SW480 (cell line): ENCODE measurements around the gene TSPAN9.
A peak's percentile ranks its signal among the peaks of the same experiment; 100 is the strongest.

Experiments
- DNase-seq: peaks from one replicate; pipeline ENCODE4 v3.0.0-alpha.2; 2016; ENCODE audit warnings: low spot score

The TSPAN9 gene

GRCh38 chr12:3099146-3099545 is 22.0 kb downstream of the TSPAN9 start:
- DNase-seq: no peak

DNA sequence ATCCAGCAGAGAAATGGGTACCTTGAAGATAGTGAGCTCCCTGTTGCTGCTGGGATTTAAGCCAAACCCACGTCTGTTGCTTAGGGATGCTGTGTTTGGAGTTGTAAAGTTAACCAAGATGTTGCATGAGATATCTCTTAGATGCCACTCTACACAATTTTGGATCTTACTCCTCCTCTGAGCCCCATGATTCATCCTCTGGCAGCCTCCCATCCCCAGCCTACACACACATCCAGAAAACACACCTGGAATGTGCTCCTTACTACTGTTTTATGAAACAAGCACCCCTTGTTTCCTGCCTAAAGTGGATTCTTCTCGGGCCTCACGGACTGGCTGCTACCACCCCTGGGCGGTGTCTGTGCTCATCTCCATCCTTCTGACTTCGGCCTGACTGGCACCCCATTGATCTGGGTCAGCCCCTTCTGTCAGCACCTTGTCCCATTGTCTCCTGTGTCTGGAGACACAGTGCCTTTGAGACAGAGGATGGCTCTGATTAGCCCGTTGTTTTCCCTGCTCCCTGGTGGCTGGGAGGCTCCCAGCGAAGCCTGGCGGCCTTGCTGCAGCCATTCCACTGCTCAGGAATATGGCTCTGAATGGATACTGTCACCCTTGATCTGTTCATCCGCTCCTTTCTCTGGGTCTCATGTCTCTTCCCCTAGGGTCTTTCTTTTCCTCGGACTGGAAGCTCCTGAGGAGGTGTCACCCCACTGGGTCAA is 24.3 kb downstream of the TSPAN9 start:
- peak; percentile 16 for DNase-seq

DNA sequence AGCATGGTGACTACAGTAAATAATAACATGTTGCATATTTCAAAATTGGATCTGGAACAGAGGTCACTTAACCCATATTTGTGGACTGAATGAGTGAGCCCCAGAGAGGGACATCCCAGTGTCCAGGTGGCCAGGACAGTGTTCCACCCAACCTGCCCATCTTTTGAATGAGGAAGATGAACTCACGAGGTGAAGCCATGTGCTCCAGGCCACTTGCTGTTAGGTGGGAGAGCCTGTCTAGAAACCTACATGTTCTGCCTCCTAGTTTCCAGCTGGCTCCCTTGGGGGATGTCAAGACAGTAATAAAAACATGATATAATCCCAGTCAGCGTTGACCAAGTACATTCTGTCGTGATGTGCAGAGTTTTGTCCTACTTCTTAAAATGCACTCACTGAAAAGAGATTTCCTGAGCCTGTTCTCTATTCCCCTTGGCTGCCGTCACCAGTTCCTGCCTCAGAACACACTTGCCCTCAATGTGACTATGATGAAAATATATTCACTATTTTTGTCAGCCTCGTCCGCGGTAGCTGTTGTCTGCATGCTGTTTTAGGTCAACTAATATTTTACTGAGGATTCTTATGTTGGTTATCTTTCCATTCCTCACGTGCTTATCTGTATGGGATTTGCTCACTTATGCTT is 25.7 kb downstream of the TSPAN9 start:
- DNase-seq: no peak

DNA sequence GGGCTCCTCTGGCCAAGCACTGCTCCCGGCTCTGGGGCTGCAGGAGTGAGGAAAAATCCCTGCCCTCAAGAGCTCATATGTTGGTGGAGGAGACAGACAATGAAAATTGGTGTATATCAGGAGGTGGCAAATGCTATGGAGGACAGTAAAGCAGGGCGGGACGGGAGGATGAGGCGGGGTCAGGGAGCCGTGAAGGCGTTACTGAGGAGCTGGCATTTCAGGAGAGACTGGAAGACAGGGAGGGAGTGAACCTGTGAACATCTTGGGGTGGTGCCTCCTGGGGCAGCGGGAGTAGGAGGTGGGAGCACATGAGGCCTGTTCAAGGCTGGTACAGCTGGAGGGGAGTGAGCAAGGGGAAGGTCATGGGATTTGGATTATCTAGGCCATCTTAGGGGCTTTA is 26.6 kb downstream of the TSPAN9 start:
- no peak for DNase-seq

- no peak for DNase-seq
Measured at GRCh38 chr12:3105690-3106479, 28.7 kb downstream of the TSPAN9 start.

DNA sequence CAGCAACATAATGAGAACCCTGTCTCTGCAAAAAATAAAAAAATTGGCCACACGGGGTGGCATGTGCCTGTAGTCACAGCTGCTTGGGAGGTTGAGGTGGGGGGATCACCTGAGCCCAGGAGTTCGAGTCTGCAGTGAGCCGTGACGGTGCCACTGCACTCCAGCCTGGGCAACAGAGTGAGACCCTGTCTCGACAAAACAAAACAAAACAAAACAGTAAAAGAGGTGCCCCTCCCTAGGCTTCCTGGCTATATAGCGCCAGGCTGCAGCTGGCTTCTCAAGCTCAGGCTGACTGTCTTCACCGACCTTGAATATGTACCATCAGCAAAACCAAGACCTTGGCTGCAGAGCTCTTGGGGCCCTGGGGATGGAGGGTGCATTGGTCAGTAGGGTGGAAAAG is 29.4 kb downstream of the TSPAN9 start:
- no peak for DNase-seq

DNA sequence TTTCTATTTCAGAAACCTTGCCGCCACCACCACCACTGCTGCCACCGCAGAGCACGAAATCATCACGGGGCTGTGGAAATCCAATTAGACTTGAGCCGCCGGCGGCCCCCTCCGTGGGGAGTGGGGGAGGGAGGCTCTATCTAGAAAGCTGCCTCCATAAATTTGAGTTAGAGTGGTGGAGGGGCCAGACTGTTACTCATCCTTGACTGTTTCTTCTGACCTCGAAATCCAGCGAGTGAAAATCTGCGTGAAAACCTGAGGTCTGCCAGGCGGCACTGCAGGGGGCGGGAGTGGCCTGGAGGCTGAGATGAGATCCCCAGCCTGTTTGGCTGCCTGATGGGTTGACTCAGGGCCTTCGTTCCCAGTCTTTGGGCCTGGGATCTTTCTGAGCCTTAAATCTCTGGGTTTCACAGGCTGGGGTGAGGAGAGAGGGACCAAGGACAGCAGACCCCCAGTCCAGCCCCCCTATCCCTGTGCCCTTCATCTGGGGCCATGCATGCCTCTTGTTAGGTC is 29.9 kb downstream of the TSPAN9 start:
- no peak for DNase-seq

GRCh38 chr12:3107954-3108353 is 30.8 kb downstream of the TSPAN9 start:
- DNase-seq: no peak

DNA sequence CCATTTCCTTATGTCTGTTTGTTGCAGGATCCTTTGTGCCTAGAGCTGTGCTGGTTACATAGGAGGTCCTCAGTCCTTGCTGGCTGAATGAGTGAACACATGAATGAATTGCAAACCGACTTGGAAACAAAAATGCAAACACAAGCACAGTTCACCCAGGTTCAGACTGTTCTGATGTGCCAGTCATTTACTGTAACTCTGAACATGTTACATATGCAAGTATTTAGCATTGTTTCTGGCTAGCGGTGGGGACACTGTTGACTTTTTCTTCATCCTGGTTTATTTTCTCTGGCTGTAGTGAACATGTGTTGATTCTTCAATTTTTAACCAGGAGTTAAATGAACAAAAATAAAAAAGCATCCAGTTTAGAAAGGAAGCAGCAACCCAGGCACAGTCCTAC is 33.4 kb downstream of the TSPAN9 start:
- DNase-seq: no peak

DNA sequence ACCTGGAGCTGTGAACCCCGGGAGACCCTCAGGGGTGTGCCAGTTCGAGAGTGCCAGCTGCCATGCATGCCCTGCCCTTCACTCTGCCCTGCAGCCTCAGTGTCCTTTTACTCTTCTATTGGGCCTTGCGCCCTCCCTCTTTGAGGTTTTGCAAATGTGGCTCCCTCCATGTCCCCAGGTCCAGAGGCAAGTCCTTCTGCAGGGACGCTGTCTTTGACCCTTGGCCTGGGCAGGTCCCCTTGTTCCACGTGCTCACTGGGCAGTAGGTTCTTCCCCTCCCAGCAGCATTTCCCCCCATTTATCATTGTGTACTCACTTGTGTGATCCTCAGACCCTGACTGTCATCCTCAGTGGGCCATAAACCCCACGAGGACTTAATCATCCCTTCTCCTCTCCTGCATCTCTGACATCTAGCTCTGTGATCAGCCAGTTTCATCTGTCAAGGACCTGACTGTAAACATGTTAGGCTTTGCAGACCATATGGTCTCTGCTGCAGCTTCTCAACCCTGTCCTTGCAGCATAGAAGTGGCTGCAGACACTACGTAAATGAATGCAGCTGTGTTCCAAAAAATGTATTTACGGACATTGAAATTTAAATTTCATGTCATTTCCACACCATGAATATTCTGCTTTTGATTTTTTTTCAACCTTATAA is 36.6 kb downstream of the TSPAN9 start:
- no peak for DNase-seq

GRCh38 chr12:3114671-3115070 is 37.5 kb downstream of the TSPAN9 start:
- DNase-seq: no peak

- DNase-seq: no peak
Measured at GRCh38 chr12:3115078-3115477, 37.9 kb downstream of the TSPAN9 start.

GRCh38 chr12:3116106-3116844 is 39.1 kb downstream of the TSPAN9 start:
- no peak for DNase-seq

DNA sequence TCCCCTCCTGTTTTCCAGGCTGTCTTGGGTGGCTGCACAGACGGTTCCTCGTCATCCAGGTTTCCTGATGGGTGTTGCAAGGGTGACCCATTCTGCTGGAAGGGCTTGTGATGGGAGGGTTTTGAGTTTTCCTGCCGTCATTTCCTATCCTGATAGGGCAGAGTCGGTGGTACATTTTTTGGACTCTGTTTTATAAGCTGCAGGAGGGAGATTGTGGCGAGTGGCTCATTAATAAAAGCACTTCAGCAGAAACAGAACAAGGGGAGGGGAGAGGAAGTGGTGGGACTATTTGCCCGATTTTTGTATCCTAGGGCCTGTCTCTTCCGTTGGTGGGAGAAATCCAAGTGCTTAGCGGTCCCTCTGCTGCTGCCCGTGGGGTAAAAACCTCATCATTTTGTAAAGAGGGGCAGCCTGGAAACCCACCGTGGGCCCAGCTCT is 40.0 kb downstream of the TSPAN9 start:
- no peak for DNase-seq

DNA sequence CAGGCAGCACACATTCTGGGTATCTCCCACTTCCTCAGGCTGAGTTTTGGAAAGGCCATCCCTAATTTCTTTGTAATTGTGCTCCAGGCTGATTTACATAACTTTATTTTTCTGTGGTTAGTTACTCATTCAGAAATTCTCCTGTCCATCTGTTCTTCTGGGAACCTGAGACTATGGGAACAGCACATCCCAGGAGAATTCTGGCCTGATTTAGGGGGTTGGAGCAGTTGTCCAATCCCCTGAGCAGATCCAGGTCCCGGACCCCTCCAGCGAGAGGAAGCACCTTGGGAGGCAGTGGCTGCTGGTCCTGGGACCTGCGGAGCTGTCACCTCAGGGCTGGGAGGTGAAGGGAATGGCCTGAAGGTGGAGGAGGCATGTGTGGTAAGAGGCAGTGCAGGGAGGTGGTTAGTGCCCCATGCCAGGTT is 40.4 kb downstream of the TSPAN9 start:
- DNase-seq: peak; percentile 39

DNA sequence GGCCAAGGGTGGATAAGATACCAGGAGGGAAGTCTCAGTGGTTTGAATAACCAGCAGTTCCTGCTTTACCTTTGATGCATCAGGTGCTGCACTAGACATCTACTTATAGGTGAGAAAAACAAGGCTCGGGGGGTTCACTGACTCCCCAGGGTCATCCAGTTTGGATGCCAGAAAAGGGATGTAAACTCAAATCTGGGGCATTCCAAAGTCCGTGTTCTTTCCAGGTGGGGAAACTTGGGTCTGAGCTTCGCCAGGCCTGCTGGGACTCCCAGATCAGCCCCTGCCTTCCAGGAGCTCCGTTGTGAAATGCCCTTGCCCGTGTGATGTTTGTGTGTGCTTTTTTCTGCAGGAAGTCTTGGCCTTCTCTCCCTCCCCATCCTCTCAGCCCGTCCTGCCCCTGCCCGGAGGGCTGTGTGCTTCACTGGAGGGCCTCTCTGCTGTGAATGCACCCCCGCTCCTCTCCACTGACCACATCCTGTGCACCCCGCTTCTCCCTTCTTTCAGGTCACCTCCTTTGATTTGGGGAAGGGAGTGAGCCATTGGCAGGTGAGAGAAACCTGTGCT is 42.1 kb downstream of the TSPAN9 start:
- DNase-seq: no peak

DNA sequence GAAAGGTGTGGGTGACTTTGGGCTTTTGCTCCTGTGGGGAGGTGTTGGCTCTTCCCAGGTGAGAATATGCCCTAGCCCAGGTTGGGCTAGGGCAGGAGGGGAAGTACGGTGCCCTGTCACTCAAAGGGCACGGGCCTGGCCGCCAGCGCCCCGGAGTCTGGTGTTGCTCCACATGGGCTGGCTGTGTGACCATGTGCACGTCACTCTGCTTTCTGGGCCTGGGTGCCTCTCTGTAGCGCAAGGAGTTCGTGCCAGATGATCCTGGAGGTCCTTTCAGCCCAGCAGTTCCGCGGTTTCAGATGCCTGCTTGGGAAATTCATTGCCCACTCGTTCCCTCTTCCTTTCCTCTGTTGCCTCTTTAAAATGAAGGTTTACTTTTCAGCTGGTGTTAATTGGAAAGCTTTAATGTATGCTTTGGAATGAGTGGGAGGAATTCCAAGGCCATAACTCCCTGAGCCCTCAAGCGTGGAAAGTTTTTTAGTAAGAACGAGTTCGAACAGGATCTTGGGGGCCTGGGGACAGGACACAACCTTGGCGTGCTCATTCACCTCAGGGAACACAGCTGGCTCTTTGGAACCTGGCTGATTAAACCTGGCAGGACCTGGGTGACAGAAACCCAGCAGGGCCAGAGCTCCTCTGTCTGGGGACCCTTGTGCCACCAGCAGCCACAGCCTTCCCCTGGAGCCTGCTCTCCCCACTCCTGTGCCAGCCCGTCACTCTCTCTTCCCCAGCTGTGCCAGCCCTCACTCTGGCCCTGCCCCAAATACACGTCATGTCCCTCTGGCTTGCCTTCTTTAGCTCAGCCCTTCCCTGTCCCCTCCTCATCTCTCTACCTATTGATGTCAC is 42.8 kb downstream of the TSPAN9 start:
- no peak for DNase-seq

DNA sequence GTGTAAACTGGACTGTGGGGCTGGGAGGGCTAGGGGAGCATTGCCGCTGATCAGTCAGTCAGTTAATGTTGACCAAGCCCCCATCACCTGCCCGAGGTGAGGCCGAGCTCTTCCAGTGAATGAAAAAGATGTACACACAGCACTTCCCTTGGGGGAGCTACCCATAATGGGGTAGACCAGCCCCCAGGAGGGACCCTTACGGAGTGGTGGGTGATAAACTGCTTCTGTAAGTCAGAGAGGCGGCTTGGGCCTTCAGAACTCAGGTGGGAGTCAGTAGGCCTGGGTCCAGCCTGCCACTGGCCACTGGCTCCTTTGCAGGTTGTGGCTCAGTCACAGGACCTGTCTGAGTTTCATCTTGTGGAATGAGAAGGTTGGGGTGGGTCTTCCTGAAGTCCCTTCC is 43.5 kb downstream of the TSPAN9 start:
- DNase-seq: no peak

DNA sequence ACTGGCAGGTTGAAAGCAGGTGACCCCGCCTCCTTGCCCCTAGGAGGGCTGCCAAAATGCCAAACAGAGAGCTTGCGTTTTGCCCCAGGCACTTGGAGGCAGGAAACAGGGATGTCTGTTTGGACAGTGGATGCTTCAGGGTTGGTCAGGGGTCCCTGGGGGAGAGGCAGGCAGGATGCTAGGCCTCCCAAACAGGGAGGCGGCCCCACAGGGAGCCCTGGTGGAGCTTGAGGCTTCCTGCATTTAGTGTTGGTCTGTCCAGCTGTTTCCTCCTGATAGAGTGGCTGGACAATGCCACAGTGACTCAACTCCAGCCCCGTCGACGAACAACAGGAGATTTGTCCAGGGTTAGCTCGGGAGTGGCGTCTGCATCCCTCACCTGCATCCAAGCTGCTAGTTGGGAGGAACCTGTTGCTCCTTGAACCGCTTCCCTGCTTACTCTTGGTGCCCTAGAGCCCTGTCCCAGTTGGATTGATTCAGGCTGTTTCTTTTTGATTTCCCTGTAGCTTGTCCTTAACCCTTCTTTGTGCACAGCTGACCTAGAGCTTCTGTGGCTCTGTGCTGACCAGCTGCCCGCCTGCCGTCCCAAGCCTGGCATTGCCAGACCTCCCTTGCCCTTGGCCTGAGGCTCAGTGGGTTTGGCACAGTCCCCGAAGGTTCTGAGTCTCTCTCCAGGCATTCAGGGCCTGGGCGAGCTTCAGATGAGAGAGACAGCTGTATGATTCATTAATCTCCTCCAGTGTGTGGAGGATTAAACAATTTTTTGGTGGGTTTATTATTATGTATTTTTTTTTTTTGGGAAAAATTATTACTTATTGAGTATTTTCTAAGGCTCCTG is 45.9 kb downstream of the TSPAN9 start:
- DNase-seq: no peak
